Endometrial microvascular endothelial cells (primary cell): ENCODE data around the gene SLC8A1. TPM values are rescaled to one million over a fixed set of nuclear protein-coding genes. Genes with fewer than 3 reads are reported as not detected.

Experiments used
- in situ Hi-C: cut with HindIII; loops from 2 replicates; pipeline ENCODE4 v1.10.0; 2017; ENCODE audit warnings: low sequenced_read_pairs, low pct_unique_long_range_greater_than_20kb; ENCODE audit errors: inconsistent ontology term
- total RNA-seq: library from RNA; depleted of rRNA; stranded (reverse); fragments of >200 nt; gene quantifications from one replicate; pipeline ENCODE4 v1.2.3, GENCODE V29; 2015; ENCODE audit errors: inconsistent ontology term

The SLC8A1 gene
- total RNA-seq, 1 donor from 2014 or later, result 0.28 TPM

DNA sequence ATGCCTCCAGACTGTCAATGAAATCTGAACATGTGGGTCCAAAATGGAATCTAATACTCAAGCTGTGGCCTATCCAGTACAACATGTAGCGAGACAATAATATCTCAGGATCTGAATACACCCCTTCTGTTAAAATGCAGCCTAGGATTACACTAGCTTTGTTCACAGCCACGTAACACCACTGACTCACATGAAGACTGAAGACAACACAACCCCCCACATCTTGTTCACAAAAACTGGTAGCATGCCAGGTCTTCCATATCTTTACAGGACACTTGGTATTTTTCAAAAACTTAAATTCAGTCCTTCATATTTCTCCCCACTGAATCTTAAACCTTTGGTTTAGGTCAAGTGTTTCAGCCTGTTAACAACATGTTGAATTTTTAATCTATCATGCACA is 84.2 kb downstream of the SLC8A1 start:
- in situ Hi-C loops, result no loop called here

- in situ Hi-C loops, result no loop called here
Observed at GRCh38 chr2:40367032-40367431, 84.9 kb downstream of the SLC8A1 start.

GRCh38 chr2:40364151-40364874 is 87.6 kb downstream of the SLC8A1 start:
- in situ Hi-C loops, result no loop called here

DNA sequence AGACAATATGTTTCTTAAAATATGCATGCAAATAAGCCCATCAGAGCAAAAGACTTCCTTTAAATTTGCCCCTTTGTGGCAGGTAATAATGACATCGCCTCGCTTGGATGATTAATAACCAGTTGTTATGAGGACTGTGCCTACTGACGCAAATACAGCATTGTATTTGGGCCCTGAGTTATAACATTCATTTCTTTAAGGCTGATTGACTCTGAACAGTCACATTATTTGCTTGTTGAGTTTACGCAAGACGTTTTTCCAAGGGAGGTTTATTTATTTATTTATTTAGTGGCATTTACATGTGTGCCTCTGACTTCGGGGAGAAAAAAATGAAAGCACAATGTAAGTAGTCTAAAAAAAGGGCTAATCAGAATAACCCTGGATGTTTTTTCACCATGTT is 88.3 kb downstream of the SLC8A1 start:
- in situ Hi-C loops, result no loop called here

DNA sequence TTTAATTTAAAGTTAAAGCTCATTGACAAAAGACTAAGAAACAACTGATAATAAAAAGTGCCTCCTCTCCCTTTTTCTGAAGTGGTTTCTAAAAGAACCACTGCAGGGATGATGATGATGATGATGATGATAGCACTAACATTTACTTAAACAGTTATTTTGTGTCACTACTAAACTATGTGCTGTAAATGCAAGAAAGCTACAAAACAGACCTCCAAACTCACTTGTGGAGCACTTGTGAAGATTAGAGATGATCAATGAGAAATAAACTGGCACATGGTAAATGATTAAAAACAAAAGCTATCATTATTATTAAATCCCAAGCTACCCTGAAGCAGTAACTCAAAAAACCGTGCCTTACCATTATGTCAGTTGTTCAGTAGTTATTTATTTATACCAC is 88.7 kb downstream of the SLC8A1 start:
- in situ Hi-C loops, result no loop called here

- in situ Hi-C loops, result no loop called here
Observed at GRCh38 chr2:40361478-40361877, 90.4 kb downstream of the SLC8A1 start.

GRCh38 chr2:40360652-40361051 is 91.2 kb downstream of the SLC8A1 start:
- in situ Hi-C loops, result no loop called here

DNA sequence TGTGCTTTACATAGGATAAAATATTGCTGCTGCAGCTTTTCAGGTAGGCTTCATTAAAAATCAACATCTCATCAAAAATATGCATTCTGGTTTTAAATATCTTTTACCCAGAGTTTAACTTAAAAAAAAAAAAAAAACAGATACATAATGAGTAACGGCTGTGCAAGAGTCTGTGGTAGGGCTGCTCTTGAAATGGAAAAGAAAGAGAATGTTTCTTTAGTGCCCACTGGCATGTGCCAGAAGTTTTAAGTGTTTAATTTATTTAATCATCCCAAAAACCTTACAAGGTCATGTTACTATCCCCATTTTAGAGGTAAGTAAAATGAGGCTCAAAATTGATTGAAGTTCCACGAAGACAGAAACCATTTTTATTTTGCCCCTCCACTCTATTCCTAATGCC is 92.1 kb downstream of the SLC8A1 start:
- in situ Hi-C loops, result no loop called here

DNA sequence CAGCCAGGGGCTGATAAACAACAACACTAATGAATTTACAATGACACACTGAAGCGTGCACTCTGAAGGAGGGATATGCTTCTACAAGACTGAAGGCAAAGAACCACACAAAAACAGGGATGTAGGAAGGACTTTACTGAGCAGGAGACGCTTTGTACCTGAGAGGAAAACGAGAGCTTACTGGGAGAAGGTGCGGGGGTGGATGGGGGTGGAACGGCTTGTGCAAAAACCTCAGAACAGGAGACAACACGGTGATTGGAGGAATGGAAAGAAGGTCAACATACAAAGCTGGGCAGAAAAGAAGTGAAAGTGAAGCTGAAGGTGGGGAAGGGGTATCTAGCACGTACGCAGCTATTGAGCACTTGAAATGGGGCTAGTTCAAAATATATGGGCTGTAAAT is 93.1 kb downstream of the SLC8A1 start:
- in situ Hi-C loops, result no loop called here

- in situ Hi-C loops, result no loop called here
Observed at GRCh38 chr2:40357667-40358066, 94.2 kb downstream of the SLC8A1 start.

GRCh38 chr2:40355451-40355850 is 96.4 kb downstream of the SLC8A1 start:
- in situ Hi-C loops, result no loop called here

- in situ Hi-C loops, result no loop called here
Observed at GRCh38 chr2:40353231-40353630, 98.7 kb downstream of the SLC8A1 start.

DNA sequence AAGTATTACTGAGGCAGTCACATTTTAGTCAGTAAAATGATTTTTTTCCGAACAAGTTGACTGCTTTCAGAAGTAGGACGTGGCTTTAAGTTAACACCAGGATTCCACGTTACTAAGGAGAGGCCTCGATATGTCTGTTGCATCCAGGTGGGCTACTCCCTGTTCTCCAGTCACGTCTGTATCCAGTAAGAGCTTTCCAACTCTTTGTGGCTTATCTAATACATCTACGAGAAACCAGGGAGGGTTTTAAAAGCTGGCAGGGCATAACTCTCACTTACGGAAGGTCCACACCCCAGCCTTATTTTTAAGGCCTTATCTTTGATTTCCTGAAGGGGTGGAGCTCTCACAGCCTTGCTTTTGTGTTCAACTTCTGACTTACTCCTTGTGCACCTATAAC is 99.2 kb downstream of the SLC8A1 start:
- in situ Hi-C loops, result no loop called here

DNA sequence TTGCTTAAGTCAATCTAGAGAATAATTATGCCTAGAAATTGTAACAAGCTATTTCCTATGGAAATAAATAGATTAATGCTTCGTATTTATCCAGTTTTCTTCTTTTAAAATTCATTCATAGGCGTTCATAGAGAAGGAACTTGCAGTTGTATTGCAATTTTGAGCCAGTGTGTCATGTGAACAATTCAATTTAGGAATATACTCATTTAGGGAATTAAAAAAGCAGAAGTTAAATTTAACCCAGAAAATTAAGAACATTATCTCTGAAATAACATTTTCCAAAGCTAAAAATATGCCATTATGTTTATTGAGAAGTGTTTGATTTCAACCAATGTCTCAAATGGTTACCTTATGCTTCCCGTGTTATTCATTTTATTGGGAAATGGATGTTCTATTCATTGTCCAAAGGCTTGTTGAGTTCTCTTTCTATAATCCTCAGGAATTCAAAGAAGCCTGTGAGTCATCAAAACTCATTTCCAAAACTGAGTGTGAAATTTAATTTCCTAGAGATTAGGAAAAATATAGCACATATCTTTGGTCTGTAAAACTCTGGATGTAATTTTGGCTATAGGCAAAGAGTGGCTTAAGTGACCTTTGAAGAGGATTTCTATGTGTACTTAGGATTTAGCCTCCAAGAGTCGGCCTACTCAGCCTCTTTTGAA is 99.7 kb downstream of the SLC8A1 start:
- in situ Hi-C loops, result no loop called here

DNA sequence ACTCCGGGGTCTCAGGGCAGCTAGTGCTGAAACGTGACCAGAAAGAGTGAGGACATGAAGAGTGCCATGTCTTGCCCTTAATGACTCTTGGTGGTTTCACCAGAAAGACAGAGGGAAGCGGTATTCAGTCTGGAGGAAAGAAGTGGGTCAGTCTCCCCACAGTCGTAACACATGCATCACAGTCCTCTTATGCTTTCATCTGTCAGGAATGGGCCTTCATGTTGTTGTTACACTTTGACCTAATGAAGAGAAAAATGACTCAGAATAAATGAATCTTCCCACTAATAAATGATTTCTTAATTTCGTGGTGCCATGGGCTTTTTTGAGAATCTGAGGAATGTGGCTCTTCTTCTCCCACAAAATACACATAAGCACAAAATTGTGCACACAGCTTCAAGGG is 103.2 kb downstream of the SLC8A1 start:
- in situ Hi-C loops, result no loop called here

DNA sequence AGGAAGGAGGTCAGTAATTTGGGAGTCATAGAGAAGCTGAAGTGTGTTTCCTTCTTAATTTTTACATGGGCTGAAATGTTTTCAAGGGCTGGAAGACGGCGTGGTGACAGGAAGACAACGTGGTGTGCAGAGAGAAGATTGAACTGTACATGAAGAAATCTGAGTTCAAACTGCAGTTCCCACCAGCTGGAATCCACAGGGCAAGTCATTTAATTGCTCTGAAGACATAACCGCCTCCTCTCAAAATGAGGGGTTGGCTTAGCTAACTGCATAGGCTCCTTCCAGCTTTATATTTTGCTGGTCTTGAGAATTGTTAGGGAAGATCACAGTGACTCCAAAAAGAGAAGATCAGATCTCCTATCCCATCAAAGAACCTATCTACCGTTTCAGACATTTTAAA is 103.9 kb downstream of the SLC8A1 start:
- in situ Hi-C loops, result no loop called here

GRCh38 chr2:40346535-40347354 is 105.1 kb downstream of the SLC8A1 start:
- in situ Hi-C loops, result no loop called here

- in situ Hi-C loops, result no loop called here
Observed at GRCh38 chr2:40344364-40344763, 107.5 kb downstream of the SLC8A1 start.

DNA sequence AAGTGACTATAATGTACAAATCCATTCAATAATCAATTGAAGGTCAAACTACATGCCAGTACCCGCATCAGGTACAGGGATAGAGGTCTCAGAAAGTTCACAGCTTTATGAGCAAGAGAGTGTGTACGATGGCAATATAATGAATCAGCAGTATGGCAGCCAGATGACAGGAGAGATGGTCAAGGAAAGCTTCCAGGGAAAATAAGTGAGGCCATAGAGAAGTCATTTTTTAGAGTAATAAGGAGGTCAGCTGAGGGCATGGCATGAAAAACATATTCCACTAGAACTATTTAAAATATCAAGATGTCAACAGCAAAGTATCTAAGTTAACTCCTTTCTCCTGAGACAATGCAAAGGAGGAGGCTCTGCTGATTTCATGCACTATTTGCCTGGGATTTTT is 108.0 kb downstream of the SLC8A1 start:
- in situ Hi-C loops, result no loop called here

GRCh38 chr2:40341198-40341597 is 110.7 kb downstream of the SLC8A1 start:
- in situ Hi-C loops, result no loop called here
